GM12878 (cell line): ENCODE data around the gene SF1. TPM values are rescaled to one million over a fixed set of nuclear protein-coding genes. Genes with fewer than 3 reads are reported as not detected.
A peak's percentile ranks its signal among the peaks of the same experiment; 100 is the strongest.

Experiments used
- ATAC-seq: fragments of 200-7000 bp; cut with Tn5 transposase; 3 replicates; pipeline ENCODE4 v1.9.1; 2020; ENCODE audit warnings: mild to moderate bottlenecking, moderate library complexity
- BruUV-seq: library from RNA; stranded (reverse); fragments of 400-500 nt; replicated peaks from 2 replicates; lab custom pipeline; 2021; lab: Mats Ljungman, UMichigan
- CTCF ChIA-PET: fragments of 300-600 bp; sonication (Branson Sonifier 250); formaldehyde crosslinking; extraction: SDS; loops from one replicate; lab custom pipeline; 2021; ENCODE audit warnings: inconsistent platforms; lab: Yijun Ruan, JAX
- POLR2A ChIA-PET: fragments of 350-600 bp; formaldehyde crosslinking; extraction: SDS; loops from one replicate; lab custom pipeline; 2021; ENCODE audit warnings: inconsistent platforms; lab: Charles Lee
- RAD21 ChIA-PET: fragments of 300-600 bp; sonication (Branson Sonifier 250); formaldehyde crosslinking; loops from one replicate; lab custom pipeline; 2023; ENCODE audit warnings: antibody characterized with exemption; ENCODE audit not compliant: unreplicated experiment; lab: Charles Lee
- SMC1A ChIA-PET: fragments of 300-600 bp; sonication (Branson Sonifier 250); formaldehyde crosslinking; loops from one replicate; lab custom pipeline; 2023; ENCODE audit not compliant: unreplicated experiment, uncharacterized antibody; lab: Charles Lee
- DNase-seq: peaks from one replicate; pipeline ENCODE4 v3.0.0-alpha.2; 2011; ENCODE audit warnings: low read depth, low spot score
- FAIRE-seq: peaks from 3 replicates; lab custom pipeline; 2011; peaks lifted over from hg19 to GRCh38; lab: Jason Lieb, UNC
- H2AFZ ChIP-seq: 2 replicates; pipeline ENCODE4 v1.6.0; 2011; ENCODE audit warnings: low read depth, low read length, control low read depth; ENCODE audit not compliant: control insufficient read depth
- H3K27ac ChIP-seq: 2 replicates; pipeline ENCODE4 v1.5.1; 2011; ENCODE audit warnings: control low read depth; ENCODE audit not compliant: control insufficient read depth, insufficient read depth
- H3K27me3 ChIP-seq, 2 experiments: replicated peaks in 1 of 2; 2 replicates each; pipeline versions ENCODE4 v1.6.0 to v1.6.1; 2011; ENCODE audit warnings: low read length in 1 of 2; ENCODE audit not compliant: control insufficient read depth in 2 of 2, insufficient read depth in 2 of 2
- H3K36me3 ChIP-seq, 2 experiments: 2 replicates each; pipeline ENCODE4 v1.5.1; 2011; ENCODE audit warnings: low read length in 1 of 2; ENCODE audit not compliant: control insufficient read depth in 2 of 2, insufficient read depth in 2 of 2
- H3K4me1 ChIP-seq: 2 replicates; pipeline ENCODE4 v1.6.1; 2011; ENCODE audit warnings: mild to moderate bottlenecking, low read length, moderate library complexity, mixed read lengths; ENCODE audit not compliant: control insufficient read depth, insufficient read depth
- H3K4me2 ChIP-seq: 2 replicates; pipeline ENCODE4 v1.6.0; 2011; ENCODE audit warnings: control low read depth; ENCODE audit not compliant: control insufficient read depth, insufficient read depth
- H3K4me3 ChIP-seq: fragments of 200-600 bp; sonication (generic); 2 replicates; pipeline ENCODE4 v1.5.1; 2016
- H3K79me2 ChIP-seq: 2 replicates; pipeline ENCODE4 v1.6.0; 2011; ENCODE audit warnings: low read length; ENCODE audit not compliant: control insufficient read depth, insufficient read depth
- H3K9ac ChIP-seq: 2 replicates; pipeline ENCODE4 v1.8.0; 2011; ENCODE audit warnings: low read length, control low read depth, mixed read lengths; ENCODE audit not compliant: control insufficient read depth, insufficient read depth
- H3K9me3 ChIP-seq: replicated peaks from 3 replicates; pipeline ENCODE4 v1.5.1; 2011; ENCODE audit warnings: mild to moderate bottlenecking, low read length; ENCODE audit not compliant: control insufficient read depth, insufficient read depth
- H4K20me1 ChIP-seq: 2 replicates; pipeline ENCODE4 v1.6.0; 2011; ENCODE audit not compliant: control insufficient read depth, insufficient read depth
- ASH2L ChIP-seq: fragments of 300-600, 200-600 bp; sonication (generic); IDR thresholded peaks from 2 replicates; pipeline ENCODE4 v1.6.1; 2017; ENCODE audit warnings: low read depth, mild to moderate bottlenecking, borderline replicate concordance
- BHLHE40 ChIP-seq, 2 experiments: fragments of 450-650 bp in 1 of 2; IDR thresholded peaks; 2 replicates each; pipeline ENCODE4 v1.6.1; 2011 to 2017; ENCODE audit warnings: low read depth in 2 of 2, borderline replicate concordance in 1 of 2, improper control_type of control experiment in 1 of 2, low read length in 1 of 2, mild to moderate bottlenecking in 1 of 2
- DPF2 ChIP-seq: fragments of 450-650 bp; IDR thresholded peaks from 2 replicates; pipeline ENCODE4 v1.6.1; 2017; ENCODE audit warnings: mild to moderate bottlenecking
- GATAD2B ChIP-seq: fragments of 450-650 bp; conservative IDR thresholded peaks from 2 replicates; pipeline ENCODE4 v1.6.1; 2017; ENCODE audit warnings: low read depth, mild to moderate bottlenecking, moderate library complexity
- HDAC2 ChIP-seq: fragments of 200-600 bp; sonication (generic); IDR thresholded peaks from 2 replicates; pipeline ENCODE4 v1.6.1; 2017
- IKZF1 ChIP-seq: fragments of 450-650 bp; conservative IDR thresholded peaks from 2 replicates; pipeline ENCODE4 v1.6.1; 2017; ENCODE audit warnings: antibody characterized with exemption, mild to moderate bottlenecking
- IKZF2 ChIP-seq, 2 experiments: fragments of 450-650 bp; IDR thresholded peaks; 2 replicates each; pipeline ENCODE4 v1.6.1; 2017; ENCODE audit warnings: mild to moderate bottlenecking in 2 of 2, moderate library complexity in 2 of 2
- MEF2B ChIP-seq: fragments of 450-650 bp; IDR thresholded peaks from 2 replicates; pipeline ENCODE4 v1.6.1; 2018; ENCODE audit warnings: mild to moderate bottlenecking, moderate library complexity; ENCODE audit not compliant: partially characterized antibody, poor library complexity, severe bottlenecking
- MYB ChIP-seq: fragments of 150-350 bp; IDR thresholded peaks from 2 replicates; pipeline ENCODE4 v1.6.1; 2014; ENCODE audit warnings: mild to moderate bottlenecking, low read depth, low read length, borderline replicate concordance
- NBN ChIP-seq: fragments of 450-650 bp; IDR thresholded peaks from 2 replicates; pipeline ENCODE4 v1.6.1; 2016
- PAX5 ChIP-seq: IDR thresholded peaks from 2 replicates; pipeline ENCODE4 v1.6.1; 2011; ENCODE audit warnings: low read depth, low read length, borderline replicate concordance
- RB1 ChIP-seq: fragments of 450-650 bp; formaldehyde crosslinking; IDR thresholded peaks from 2 replicates; pipeline ENCODE4 v1.6.1; 2017; ENCODE audit warnings: mild to moderate bottlenecking, borderline replicate concordance
- RUNX3 ChIP-seq: IDR thresholded peaks from 2 replicates; pipeline ENCODE4 v1.6.1; 2012; ENCODE audit warnings: low read length, inconsistent platforms
- SMAD1 ChIP-seq: fragments of 450-650 bp; IDR thresholded peaks from 2 replicates; pipeline ENCODE4 v1.6.1; 2018; ENCODE audit warnings: mild to moderate bottlenecking, low read depth; ENCODE audit not compliant: partially characterized antibody
- SPI1 ChIP-seq: IDR thresholded peaks from 2 replicates; pipeline ENCODE4 v1.6.1; 2011; ENCODE audit warnings: low read depth, mild to moderate bottlenecking, low read length, moderate library complexity, borderline replicate concordance; ENCODE audit not compliant: insufficient read depth
- STAT3 ChIP-seq: IDR thresholded peaks from 2 replicates; pipeline ENCODE4 v1.6.1; 2011; ENCODE audit warnings: low read depth, low read length, improper control_type of control experiment
- TCF12 ChIP-seq: IDR thresholded peaks from 2 replicates; pipeline ENCODE4 v1.6.1; 2011; ENCODE audit warnings: low read depth, mild to moderate bottlenecking, low read length
- YBX1 ChIP-seq: fragments of 450-650 bp; IDR thresholded peaks from 2 replicates; pipeline ENCODE4 v1.6.1; 2016; ENCODE audit warnings: antibody characterized with exemption
- WGBS: methylation state at CpG from one replicate; pipeline ENCODE4 v1.1.6; 2016; ENCODE audit warnings: low lambda C conversion rate; ENCODE audit not compliant: insufficient replicate concordance, insufficient coverage; ENCODE audit errors: missing lambda C conversion rate; 5-methylcytosine and 5-hydroxymethylcytosine counted together
- in situ Hi-C: fragments of 300-500 bp; cut with MboI; formaldehyde crosslinking; loops from 9 replicates; pipeline ENCODE4 v1.14.3; 2018; ENCODE audit warnings: mixed read lengths
- intact Hi-C: fragments of 100-400 bp; cut with micrococcal nuclease; formaldehyde crosslinking; loops from one replicate; pipeline ENCODE4 v1.14.2; 2022; ENCODE audit not compliant: unreplicated experiment
- polyA plus RNA-seq, 11 experiments: library from polyadenylated mRNA; depleted of rRNA in 4 of 11; unstranded in 6 of 11; stranded (reverse) in 5 of 11; fragments of >200 nt; fragmentation: Nextera tagmentation in 4 of 11; fragmentation: Illumina TruSeq in 1 of 11; extraction: Ambion mirVana in 4 of 11; extraction: Trizol in 1 of 11; gene quantifications; 1 replicate in 1 of 11; 2 replicates in 10 of 11; pipeline versions ENCODE4 v1.2.1 to v1.2.3, GENCODE V29; 2011 to 2016; ENCODE audit warnings: inconsistent platforms in 2 of 11, missing spikeins in 2 of 11, low read depth in 1 of 11
- total RNA-seq, 4 experiments: library from RNA; depleted of rRNA in 3 of 4; stranded (reverse); fragments of >200 nt in 3 of 4; fragmentation: Illumina TruSeq in 1 of 4; extraction: Trizol in 1 of 4; gene quantifications; 2 replicates each; pipeline versions ENCODE4 v1.2.1 to v1.2.3, GENCODE V29; 2013 to 2021
- TF ChIP-seq, protein P1 (sequence below): fragments of 450-650 bp; conservative IDR thresholded peaks from 2 replicates; pipeline ENCODE4 v1.6.1; 2017; ENCODE audit warnings: mild to moderate bottlenecking, moderate library complexity
- TF ChIP-seq, protein P2 (sequence below): IDR thresholded peaks from 2 replicates; pipeline ENCODE4 v1.6.1; 2011; ENCODE audit warnings: borderline replicate concordance, low read depth, mild to moderate bottlenecking, moderate library complexity, low read length; ENCODE audit not compliant: insufficient read depth, poor library complexity, severe bottlenecking
- TF ChIP-seq, protein P3 (sequence below): IDR thresholded peaks from 2 replicates; pipeline ENCODE4 v1.6.1; 2011; ENCODE audit warnings: mild to moderate bottlenecking, low read depth, low read length, moderate library complexity; ENCODE audit not compliant: insufficient replicate concordance

The SF1 gene
- total and polyA plus RNA-seq, 10 of the 15 experiments (the other 5 are each of a cell fraction or from before 2014, with no cell fraction given): 13.6 to 337 (median 103) TPM

DNA sequence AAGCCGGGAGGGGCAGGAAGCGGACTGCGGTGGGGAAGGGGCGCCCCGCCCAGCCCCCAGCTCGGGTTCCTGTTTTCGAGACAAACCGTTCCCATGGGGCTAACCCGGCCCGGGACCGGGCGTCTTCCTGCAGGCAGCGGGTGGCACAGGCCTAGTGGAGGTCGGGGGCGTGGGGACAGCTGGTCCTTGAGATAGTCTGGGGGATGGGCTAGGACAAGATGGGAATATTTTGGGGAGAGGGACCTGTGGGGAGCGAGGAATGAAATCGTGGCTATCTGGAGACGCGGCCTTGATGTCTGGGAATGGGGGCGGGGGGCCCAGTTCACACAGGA is 33.2 kb downstream of the SF1 start:
- BruUV-seq: no TSS peak
- in situ Hi-C loops (no loop called here), intact Hi-C loops (loop anchor here (2.0 kb wide), 1 partner anchor 28 kb away; no protein-coding TSS in a partner anchor)
- FAIRE-seq (no peak), DNase-seq (no peak), ATAC-seq (peak; percentile 26)
- Histone ChIP-seq H3K4me1 (peaks cover 29% of the 10 kb centered on the region), H3K9ac (peak overlapping the region; percentile 27; the same call in 1 of the 2 replicates), H3K4me2 (peak overlapping the region; percentile 98), H3K27ac (peak overlapping the region; percentile 53), H3K79me2 (no peaks in the 10 kb centered on the region), H2AFZ (peak overlapping the region; percentile 77), H3K27me3 (peaks cover 0 to 5% of the 10 kb centered on the region in 2 experiments; a peak in 3 of 4 replicates), H3K9me3 (no peaks in the 10 kb centered on the region), H3K36me3 (no peaks in the 10 kb centered on the region), H4K20me1 (no peaks in the 10 kb centered on the region), H3K4me3 (peak overlapping the region; percentile 59)
- SMC1A ChIA-PET: interaction anchor here (0.7 to 2.2 kb wide), 4 partner anchors 18 to 33 kb away, joined by 3 to 11 read pairs (median 8); partner anchors contain the start of gene SF1
- CTCF ChIA-PET: interaction anchor here (0.5 to 9.7 kb wide), 10 partner anchors 19 to 677 kb away, joined by 3 to 86 read pairs (median 6); partner anchors contain the start of genes NEAT1 and SF1
- WGBS: 2% methylated on average over 14 of the region's 20 CpGs
- RAD21 ChIA-PET: interaction anchor here (0.9 to 1.8 kb wide), 5 partner anchors 27 to 104 kb away, joined by 3 to 5 read pairs (median 4); partner anchors contain the start of gene SF1
- POLR2A ChIA-PET: no interaction called here
- TF ChIP-seq SPI1 (peak; percentile 53; the same call in 1 of the 2 replicates), HDAC2 (no peak), STAT3 (no peak), GATAD2B (peak; percentile 82; the same call in 1 of the 2 replicates), ASH2L (no peak), TCF12 (peak; percentile 29; the same call in 1 of the 2 replicates), PAX5 (no peak), YBX1 (no peak), IKZF1 (peak; percentile 80), SMAD1 (no peak), NBN (peak; percentile 68; the same call in 1 of the 2 replicates), BHLHE40 (IDR thresholded peaks at IDR 0.05; ENCODE audit: borderline replicate concordance in 1 of 2, low read depth in 2 of 2, low read length in 1 of 2) (peak in 1 of 2 experiments; percentile 42; a peak in 1 of 4 replicates), MEF2B (peak; percentile 91), MYB (no peak), DPF2 (no peak; the same call in 1 of the 2 replicates), RUNX3 (0 out of 2 replicates have a peak, but pooled peaks have one; percentile 26), RB1 (no peak), IKZF2 (IDR thresholded peaks at IDR 0.05) (peak; percentile 69 to 75)
- TF ChIP-seq, protein P1, sequence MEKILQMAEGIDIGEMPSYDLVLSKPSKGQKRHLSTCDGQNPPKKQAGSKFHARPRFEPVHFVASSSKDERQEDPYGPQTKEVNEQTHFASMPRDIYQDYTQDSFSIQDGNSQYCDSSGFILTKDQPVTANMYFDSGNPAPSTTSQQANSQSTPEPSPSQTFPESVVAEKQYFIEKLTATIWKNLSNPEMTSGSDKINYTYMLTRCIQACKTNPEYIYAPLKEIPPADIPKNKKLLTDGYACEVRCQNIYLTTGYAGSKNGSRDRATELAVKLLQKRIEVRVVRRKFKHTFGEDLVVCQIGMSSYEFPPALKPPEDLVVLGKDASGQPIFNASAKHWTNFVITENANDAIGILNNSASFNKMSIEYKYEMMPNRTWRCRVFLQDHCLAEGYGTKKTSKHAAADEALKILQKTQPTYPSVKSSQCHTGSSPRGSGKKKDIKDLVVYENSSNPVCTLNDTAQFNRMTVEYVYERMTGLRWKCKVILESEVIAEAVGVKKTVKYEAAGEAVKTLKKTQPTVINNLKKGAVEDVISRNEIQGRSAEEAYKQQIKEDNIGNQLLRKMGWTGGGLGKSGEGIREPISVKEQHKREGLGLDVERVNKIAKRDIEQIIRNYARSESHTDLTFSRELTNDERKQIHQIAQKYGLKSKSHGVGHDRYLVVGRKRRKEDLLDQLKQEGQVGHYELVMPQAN: 0 out of 2 replicates have a peak, but pooled peaks have one; percentile 21
- TF ChIP-seq, protein P2, sequence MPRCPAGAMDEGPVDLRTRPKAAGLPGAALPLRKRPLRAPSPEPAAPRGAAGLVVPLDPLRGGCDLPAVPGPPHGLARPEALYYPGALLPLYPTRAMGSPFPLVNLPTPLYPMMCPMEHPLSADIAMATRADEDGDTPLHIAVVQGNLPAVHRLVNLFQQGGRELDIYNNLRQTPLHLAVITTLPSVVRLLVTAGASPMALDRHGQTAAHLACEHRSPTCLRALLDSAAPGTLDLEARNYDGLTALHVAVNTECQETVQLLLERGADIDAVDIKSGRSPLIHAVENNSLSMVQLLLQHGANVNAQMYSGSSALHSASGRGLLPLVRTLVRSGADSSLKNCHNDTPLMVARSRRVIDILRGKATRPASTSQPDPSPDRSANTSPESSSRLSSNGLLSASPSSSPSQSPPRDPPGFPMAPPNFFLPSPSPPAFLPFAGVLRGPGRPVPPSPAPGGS: peak; percentile 13
- TF ChIP-seq, protein P3, sequence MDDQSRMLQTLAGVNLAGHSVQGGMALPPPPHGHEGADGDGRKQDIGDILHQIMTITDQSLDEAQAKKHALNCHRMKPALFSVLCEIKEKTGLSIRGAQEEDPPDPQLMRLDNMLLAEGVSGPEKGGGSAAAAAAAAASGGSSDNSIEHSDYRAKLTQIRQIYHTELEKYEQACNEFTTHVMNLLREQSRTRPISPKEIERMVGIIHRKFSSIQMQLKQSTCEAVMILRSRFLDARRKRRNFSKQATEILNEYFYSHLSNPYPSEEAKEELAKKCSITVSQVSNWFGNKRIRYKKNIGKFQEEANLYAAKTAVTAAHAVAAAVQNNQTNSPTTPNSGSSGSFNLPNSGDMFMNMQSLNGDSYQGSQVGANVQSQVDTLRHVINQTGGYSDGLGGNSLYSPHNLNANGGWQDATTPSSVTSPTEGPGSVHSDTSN: no peak
